ENCODE results near the gene SDK2.

DNA sequence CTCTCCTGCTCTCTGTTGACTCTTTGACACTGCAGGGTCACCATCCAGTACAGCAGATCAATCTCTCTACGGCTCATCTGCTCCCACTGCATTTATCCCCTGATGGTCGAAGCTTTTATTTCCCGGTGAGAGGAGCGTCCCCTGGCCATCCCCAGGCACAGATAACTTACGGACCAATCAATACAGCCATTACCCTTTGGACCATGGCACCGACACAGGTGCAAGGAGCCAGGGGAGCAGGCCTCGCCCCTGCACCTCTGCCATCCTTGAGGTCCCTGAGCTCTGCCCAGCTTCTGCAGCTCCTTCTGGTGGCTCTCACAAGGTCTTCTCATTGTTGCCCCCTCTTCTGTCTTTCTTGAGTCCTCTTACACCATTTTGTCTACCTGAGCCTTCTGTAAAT, 115.6 kb downstream of the SDK2 start:
- TF ChIP-seq, protein P1, sequence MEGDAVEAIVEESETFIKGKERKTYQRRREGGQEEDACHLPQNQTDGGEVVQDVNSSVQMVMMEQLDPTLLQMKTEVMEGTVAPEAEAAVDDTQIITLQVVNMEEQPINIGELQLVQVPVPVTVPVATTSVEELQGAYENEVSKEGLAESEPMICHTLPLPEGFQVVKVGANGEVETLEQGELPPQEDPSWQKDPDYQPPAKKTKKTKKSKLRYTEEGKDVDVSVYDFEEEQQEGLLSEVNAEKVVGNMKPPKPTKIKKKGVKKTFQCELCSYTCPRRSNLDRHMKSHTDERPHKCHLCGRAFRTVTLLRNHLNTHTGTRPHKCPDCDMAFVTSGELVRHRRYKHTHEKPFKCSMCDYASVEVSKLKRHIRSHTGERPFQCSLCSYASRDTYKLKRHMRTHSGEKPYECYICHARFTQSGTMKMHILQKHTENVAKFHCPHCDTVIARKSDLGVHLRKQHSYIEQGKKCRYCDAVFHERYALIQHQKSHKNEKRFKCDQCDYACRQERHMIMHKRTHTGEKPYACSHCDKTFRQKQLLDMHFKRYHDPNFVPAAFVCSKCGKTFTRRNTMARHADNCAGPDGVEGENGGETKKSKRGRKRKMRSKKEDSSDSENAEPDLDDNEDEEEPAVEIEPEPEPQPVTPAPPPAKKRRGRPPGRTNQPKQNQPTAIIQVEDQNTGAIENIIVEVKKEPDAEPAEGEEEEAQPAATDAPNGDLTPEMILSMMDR (tag by site-specific recombination; IDR thresholded peaks at IDR 0.05), result no peak
- no peak for TF ChIP-seq ZNF350 (tag by site-specific recombination; IDR thresholded peaks at IDR 0.05)
- no peak for TF ChIP-seq YY1 (tag by site-specific recombination; IDR thresholded peaks at IDR 0.05)
